Activated CD8-positive, alpha-beta T cell treated with anti-CD3 and anti-CD28 coated beads for 36 hours (primary cell): ENCODE results near the gene NLRP11. TPM values are rescaled to one million over a fixed set of nuclear protein-coding genes. Genes with fewer than 3 reads are reported as not detected.

Experiments used
- ATAC-seq: fragments of 200-7000 bp; cut with Tn5 transposase; one replicate; pipeline ENCODE4 v1.10.0; 2021; ENCODE audit warnings: mild to moderate bottlenecking, moderate library complexity
- CTCF ChIA-PET: fragments of 350-600 bp; sonication (Branson Sonifier 250); formaldehyde crosslinking; loops from one replicate; lab custom pipeline; 2021; ENCODE audit warnings: antibody characterized with exemption; lab: Charles Lee
- POLR2A ChIA-PET: fragments of 350-600 bp; sonication (Branson Sonifier 250); formaldehyde crosslinking; loops from one replicate; lab custom pipeline; 2021; ENCODE audit warnings: antibody characterized with exemption; lab: Charles Lee
- DNase-seq: peaks from one replicate; pipeline ENCODE4 v3.0.0-alpha.2; 2020
- H3K27ac Mint-ChIP-seq: one replicate; pipeline ENCODE4 v1.8.0; 2021; ENCODE audit warnings: mild to moderate bottlenecking, mixed read lengths
- H3K27me3 Mint-ChIP-seq: one replicate; pipeline ENCODE4 v1.8.0; 2021; ENCODE audit warnings: mixed read lengths
- H3K36me3 Mint-ChIP-seq: one replicate; pipeline ENCODE4 v1.8.0; 2021; ENCODE audit warnings: low read depth, mixed read lengths
- H3K4me1 Mint-ChIP-seq: one replicate; pipeline ENCODE4 v1.8.0; 2021; ENCODE audit warnings: low read depth, mixed read lengths
- H3K4me3 Mint-ChIP-seq: one replicate; pipeline ENCODE4 v1.8.0; 2021; ENCODE audit warnings: mild to moderate bottlenecking, moderate library complexity, mixed read lengths
- H3K9me3 Mint-ChIP-seq: one replicate; pipeline ENCODE4 v1.8.0; 2021; ENCODE audit warnings: mixed read lengths
- CTCF ChIP-seq: fragments of 200-600 bp; IDR thresholded peaks from one replicate; pipeline ENCODE4 v1.8.0; 2022; ENCODE audit warnings: antibody characterized with exemption, mild to moderate bottlenecking
- intact Hi-C: fragments of 100-400 bp; cut with micrococcal nuclease; formaldehyde crosslinking; loops from one replicate; pipeline ENCODE4 v1.10.0; 2022
- total RNA-seq, 2 experiments: library from RNA; stranded (reverse); gene quantifications; one replicate each; pipeline ENCODE4 v1.2.3, GENCODE V29; 2021

The NLRP11 gene
- total RNA-seq, 2 experiments from 2014 or later, result 0.14 TPM; not detected in 1

GRCh38 chr19:55838906-55839305, 7.1 kb upstream of the NLRP11 start:
- no peak for TF ChIP-seq CTCF
- ATAC-seq (no peak), DNase-seq (no peak)
- Mint-ChIP-seq H3K36me3 (no peaks in the 10 kb centered on the region), H3K27me3 (no peaks in the 10 kb centered on the region), H3K27ac (no peak overlapping the region), H3K9me3 (no peaks in the 10 kb centered on the region), H3K4me1 (no peaks in the 10 kb centered on the region), H3K4me3 (no peak overlapping the region)
- intact Hi-C loops, result no loop called here
- ChIA-PET CTCF (no interaction called here), POLR2A (no interaction called here)

- ATAC-seq, result no peak
- H3K36me3 Mint-ChIP-seq, result no peaks in the 10 kb centered on the region
- no peaks in the 10 kb centered on the region for H3K9me3 Mint-ChIP-seq
- ChIA-PET CTCF (no interaction called here), POLR2A (no interaction called here)
- no peak for DNase-seq
- no peaks in the 10 kb centered on the region for H3K4me1 Mint-ChIP-seq
- H3K4me3 Mint-ChIP-seq, result no peak overlapping the region
- intact Hi-C loops, result no loop called here
- no peak for TF ChIP-seq CTCF
- no peak overlapping the region for H3K27ac Mint-ChIP-seq
- no peaks in the 10 kb centered on the region for H3K27me3 Mint-ChIP-seq
Measured at GRCh38 chr19:55838251-55838650, 6.5 kb upstream of the NLRP11 start.

- intact Hi-C loops, result no loop called here
- Mint-ChIP-seq H3K27ac (no peak within 1 kb of the TSS), H3K9me3 (no peaks in the 10 kb centered on the region), H3K27me3 (no peaks in the 10 kb centered on the region), H3K36me3 (no peaks in the 10 kb centered on the region), H3K4me1 (no peaks in the 10 kb centered on the region), H3K4me3 (no peak within 1 kb of the TSS)
- ChIA-PET POLR2A (no interaction called here), CTCF (no interaction called here)
- TF ChIP-seq CTCF, result no peak
- ATAC-seq (no peak), DNase-seq (no peak)
Measured at GRCh38 chr19:55836340-55836739, 4.5 kb upstream of the NLRP11 start, which contains the start of gene NLRP4. NLRP4 (plus strand) TSS chr19:55836540; CDS start chr19:55852081, 15,541 bp downstream.

- no peaks in the 10 kb centered on the region for H3K27me3 Mint-ChIP-seq
- CTCF ChIA-PET, result no interaction called here
- H3K4me3 Mint-ChIP-seq, result no peak overlapping the region
- no peak for TF ChIP-seq CTCF
- DNase-seq (no peak), ATAC-seq (no peak)
- intact Hi-C loops, result no loop called here
- no peaks in the 10 kb centered on the region for H3K9me3 Mint-ChIP-seq
- H3K4me1 Mint-ChIP-seq, result no peaks in the 10 kb centered on the region
- H3K27ac Mint-ChIP-seq, result no peak overlapping the region
- no peaks in the 10 kb centered on the region for H3K36me3 Mint-ChIP-seq
- POLR2A ChIA-PET, result no interaction called here
Measured at GRCh38 chr19:55832676-55833075, 877 bp upstream of the NLRP11 start.

- Mint-ChIP-seq H3K27ac (no peak overlapping the region), H3K4me3 (no peak overlapping the region), H3K4me1 (no peaks in the 10 kb centered on the region), H3K9me3 (no peaks in the 10 kb centered on the region), H3K36me3 (no peaks in the 10 kb centered on the region), H3K27me3 (no peaks in the 10 kb centered on the region)
- ATAC-seq (no peak), DNase-seq (no peak)
- CTCF ChIA-PET, result no interaction called here
- intact Hi-C loops, result no loop called here
- POLR2A ChIA-PET, result no interaction called here
- no peak for TF ChIP-seq CTCF
Measured at GRCh38 chr19:55830656-55831055, 1.1 kb downstream of the NLRP11 start.
